ENCODE data around the gene KIF11. TPM values are rescaled to one million over a fixed set of nuclear protein-coding genes. Genes with fewer than 3 reads are reported as not detected.

The KIF11 gene
- polyA plus RNA-seq, 2 of the 4 experiments (the other 2 are of a cell fraction): 32.5 to 38.7 TPM

GRCh38 chr10:92702301-92702916, 109.5 kb downstream of the KIF11 start:
- ChIA-PET CTCF (interaction anchor here (1.3 kb wide), 1 partner anchor 139 kb away, joined by 3 read pairs; no protein-coding TSS in a partner anchor), POLR2A (no interaction called here)
- Histone ChIP-seq H3K4me1 (peaks cover 26% of the 10 kb centered on the region), H3K4me2 (no peak overlapping the region), H3K4me3 (no peak overlapping the region), H3K27ac (0 out of 6 replicates have a peak overlapping the region, but pooled peaks of 1 of the 2 experiments have one; percentile 5), H3K9me3 (no peaks in the 10 kb centered on the region)
- ATAC-seq (no peak), FAIRE-seq (no peak), DNase-seq (ENCODE audit: low read depth in 1 of 2, low spot score in 1 of 2) (no peak)
- WGBS (ENCODE audit: missing lambda C conversion rate): 85% methylated on average over 4 of the region's 4 CpGs
- no peak for TF ChIP-seq CHD4 (IDR thresholded peaks at IDR 0.05; ENCODE audit: borderline replicate concordance)
- TF ChIP-seq CEBPB (IDR thresholded peaks at IDR 0.05): no peak
- no peak for TF ChIP-seq BHLHE40 (IDR thresholded peaks at IDR 0.05; ENCODE audit: low read depth, low read length)
- no peak for TF ChIP-seq RFX5 (IDR thresholded peaks at IDR 0.05)
- no peak for TF ChIP-seq FOXS1 (CRISPR knock-in tag; IDR thresholded peaks at IDR 0.05)
- no peak for TF ChIP-seq PHF8 (IDR thresholded peaks at IDR 0.05; ENCODE audit: borderline replicate concordance, low read depth)
- TF ChIP-seq RCOR1 (IDR thresholded peaks at IDR 0.05; ENCODE audit: low read depth, low read length): no peak
- TF ChIP-seq ATOH8 (CRISPR knock-in tag; IDR thresholded peaks at IDR 0.05; ENCODE audit: low read depth): no peak
- no peak for TF ChIP-seq CBX8 (IDR thresholded peaks at IDR 0.05)
- TF ChIP-seq HOXA7 (CRISPR knock-in tag; IDR thresholded peaks at IDR 0.05): no peak
- TF ChIP-seq MAFK (IDR thresholded peaks at IDR 0.05; ENCODE audit: partially characterized antibody): no peak
- TF ChIP-seq PBX3 (IDR thresholded peaks at IDR 0.05): no peak
- no peak for TF ChIP-seq ZFP36 (IDR thresholded peaks at IDR 0.05; ENCODE audit: borderline replicate concordance, partially characterized antibody)
- no peak for TF ChIP-seq GATA3 (IDR thresholded peaks at IDR 0.05; ENCODE audit: borderline replicate concordance)

Small RNA genes within 50 kb of the gene (small RNA-seq; reads per million reads assigned to genes)
- gene RN7SL644P: 0 reads per million in 6 experiments

Other genes with a start within 250 kb of the KIF11 start
- gene IDE, start 19.0 kb upstream of the KIF11 start, polyA plus RNA-seq (2011; rRNA removed): 60.9 and 61.1 TPM in 2 replicates
- gene IDE, start 19.0 kb upstream of the KIF11 start, polyA plus RNA-seq (2017; fragmentation: RNase III; extraction: RNeasy Plus Mini Kit Qiagen cat#74134 plus additional on column Dnase treatment): 24.8 to 25.1 TPM (median 25.0 TPM) in 3 replicates
- 25.2 and 28.1 TPM in 2 replicates for gene HHEX, start 96.8 kb downstream of the KIF11 start, polyA plus RNA-seq (2011; rRNA removed)
- gene HHEX, start 96.8 kb downstream of the KIF11 start, polyA plus RNA-seq (2017; fragmentation: RNase III; extraction: RNeasy Plus Mini Kit Qiagen cat#74134 plus additional on column Dnase treatment): 16.0 to 18.4 TPM (median 18.1 TPM) in 3 replicates

All from A549 (cell line).